Measurements from ENCODE around the gene LAT.
"Not testable (repeated sequence)": the region's sequence is repeated elsewhere in the genome, so short reads cannot be mapped to it uniquely, and the experiment has no call there.

Gene LAT

DNA sequence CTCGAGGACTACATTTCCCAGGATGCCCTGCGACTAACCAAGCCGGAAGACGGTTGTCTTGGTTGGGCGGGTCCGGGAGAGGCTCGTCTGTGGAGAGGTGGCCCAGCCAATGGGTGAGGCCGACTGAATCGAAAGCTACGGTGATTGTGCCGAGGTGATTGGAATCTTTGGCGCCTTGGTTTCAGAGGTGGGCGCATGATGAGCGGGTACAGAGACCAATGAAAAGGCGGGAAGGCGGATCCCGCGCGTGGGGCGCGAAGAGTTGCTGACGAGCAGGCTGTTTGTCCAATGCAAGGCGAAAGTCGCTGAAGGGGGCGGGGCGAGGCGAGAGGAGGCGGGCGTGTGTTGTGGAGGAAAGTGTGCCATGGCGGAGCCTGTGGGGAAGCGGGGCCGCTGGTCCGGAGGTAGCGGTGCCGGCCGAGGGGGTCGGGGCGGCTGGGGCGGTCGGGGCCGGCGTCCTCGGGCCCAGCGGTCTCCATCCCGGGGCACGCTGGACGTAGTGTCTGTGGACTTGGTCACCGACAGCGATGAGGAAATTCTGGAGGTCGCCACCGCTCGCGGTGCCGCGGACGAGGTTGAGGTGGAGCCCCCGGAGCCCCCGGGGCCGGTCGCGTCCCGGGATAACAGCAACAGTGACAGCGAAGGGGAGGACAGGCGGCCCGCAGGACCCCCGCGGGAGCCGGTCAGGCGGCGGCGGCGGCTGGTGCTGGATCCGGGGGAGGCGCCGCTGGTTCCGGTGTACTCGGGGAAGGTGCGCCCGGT lies 34.0 kb upstream of the LAT start, which contains the start of gene NFATC2IP:
Gene NFATC2IP, plus strand, starts transcription at position 290 of the 762 bp plus-strand sequence. Its CDS starts 75 bp downstream, at position 365.
- Histone ChIP-seq H3K4me1 (ENCODE audit: control insufficient read depth, insufficient read depth, low read length, poor library complexity, severe bottlenecking) (peaks cover 14% of the 10 kb centered on the region), H3K27me3 (replicated peaks; ENCODE audit: control insufficient read depth, insufficient read depth, low read length, poor library complexity, severe bottlenecking) (no peaks in the 10 kb centered on the region), H3K4me3 (ENCODE audit: insufficient read depth, low read depth, low read length, poor library complexity, severe bottlenecking) (peak within 1 kb of the TSS; percentile 90), H3K36me3 (ENCODE audit: control insufficient read depth, insufficient read depth, low read length) (peaks cover 23% of the 10 kb centered on the region), H3K27ac (ENCODE audit: insufficient read depth, low read length, poor library complexity, severe bottlenecking) (peak within 1 kb of the TSS; percentile 66), H3K9me3 (ENCODE audit: control insufficient read depth, low read length) (no peaks in the 10 kb centered on the region)
- peak; percentile 97 to 99 (median 99) for DNase-seq

DNA sequence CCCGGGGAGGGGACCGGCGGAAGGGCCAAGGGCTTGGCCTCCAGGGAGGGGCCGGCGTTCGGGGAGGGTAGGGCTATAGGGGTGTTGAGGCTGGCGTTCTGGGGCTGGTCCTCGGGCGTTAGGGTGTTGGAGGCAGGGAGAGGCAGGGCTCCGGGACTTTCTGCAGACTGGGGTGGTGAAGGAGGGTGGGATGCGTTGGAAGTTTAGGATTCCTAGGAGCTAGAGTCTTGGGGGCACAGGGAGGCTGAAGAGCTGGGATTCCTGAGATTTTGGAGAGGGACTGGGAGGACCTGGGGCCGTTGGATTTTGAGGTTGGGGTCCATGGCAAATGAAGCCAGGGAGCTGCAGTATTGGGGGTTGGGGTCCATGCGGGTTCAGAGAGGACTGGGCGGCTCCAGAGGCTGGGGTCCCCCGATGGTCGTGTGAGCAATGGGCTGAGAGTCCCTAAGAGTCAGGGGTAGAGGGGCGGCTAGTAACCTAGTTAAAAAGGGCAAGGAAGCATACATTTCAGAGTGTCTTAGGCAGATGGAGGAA lies 33.4 kb upstream of the LAT start:
- Histone ChIP-seq H3K9me3 (ENCODE audit: control insufficient read depth, low read length) (no peaks in the 10 kb centered on the region), H3K27me3 (replicated peaks; ENCODE audit: control insufficient read depth, insufficient read depth, low read length, poor library complexity, severe bottlenecking) (no peaks in the 10 kb centered on the region), H3K4me1 (ENCODE audit: control insufficient read depth, insufficient read depth, low read length, poor library complexity, severe bottlenecking) (peaks cover 12% of the 10 kb centered on the region), H3K36me3 (ENCODE audit: control insufficient read depth, insufficient read depth, low read length) (peaks cover 29% of the 10 kb centered on the region), H3K27ac (ENCODE audit: insufficient read depth, low read length, poor library complexity, severe bottlenecking) (peak overlapping the region; percentile 66), H3K4me3 (ENCODE audit: insufficient read depth, low read depth, low read length, poor library complexity, severe bottlenecking) (peak overlapping the region; percentile 90)
- DNase-seq: no peak

DNA sequence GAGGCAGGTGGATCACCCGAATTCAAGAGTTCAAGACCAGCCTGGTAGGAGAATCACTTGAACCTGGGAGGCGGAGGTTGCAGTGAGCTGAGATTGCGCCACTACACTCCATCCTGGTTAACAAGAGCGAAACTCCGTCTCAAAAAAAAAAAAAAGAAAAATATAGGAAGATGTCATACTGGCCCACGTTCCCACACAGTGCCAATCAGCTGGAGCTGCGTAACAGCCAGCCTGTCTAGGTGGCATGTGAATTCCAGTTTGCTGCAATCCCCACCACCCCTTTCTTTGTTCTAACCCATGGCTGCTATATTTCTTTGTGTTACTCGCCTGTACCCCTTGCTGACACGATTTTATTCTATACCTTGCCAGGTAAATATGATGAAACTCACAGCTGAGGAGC lies 26.6 kb upstream of the LAT start:
- H3K27me3 ChIP-seq (replicated peaks; ENCODE audit: control insufficient read depth, insufficient read depth, low read length, poor library complexity, severe bottlenecking): no peaks in the 10 kb centered on the region
- H3K9me3 ChIP-seq (ENCODE audit: control insufficient read depth, low read length): no peaks in the 10 kb centered on the region
- H3K4me3 ChIP-seq (ENCODE audit: insufficient read depth, low read depth, low read length, poor library complexity, severe bottlenecking): no peak overlapping the region
- H3K4me1 ChIP-seq (ENCODE audit: control insufficient read depth, insufficient read depth, low read length, poor library complexity, severe bottlenecking): no peaks in the 10 kb centered on the region
- no peak for DNase-seq
- no peak overlapping the region for H3K27ac ChIP-seq (ENCODE audit: insufficient read depth, low read length, poor library complexity, severe bottlenecking)
- peaks cover 69% of the 10 kb centered on the region for H3K36me3 ChIP-seq (ENCODE audit: control insufficient read depth, insufficient read depth, low read length)

DNA sequence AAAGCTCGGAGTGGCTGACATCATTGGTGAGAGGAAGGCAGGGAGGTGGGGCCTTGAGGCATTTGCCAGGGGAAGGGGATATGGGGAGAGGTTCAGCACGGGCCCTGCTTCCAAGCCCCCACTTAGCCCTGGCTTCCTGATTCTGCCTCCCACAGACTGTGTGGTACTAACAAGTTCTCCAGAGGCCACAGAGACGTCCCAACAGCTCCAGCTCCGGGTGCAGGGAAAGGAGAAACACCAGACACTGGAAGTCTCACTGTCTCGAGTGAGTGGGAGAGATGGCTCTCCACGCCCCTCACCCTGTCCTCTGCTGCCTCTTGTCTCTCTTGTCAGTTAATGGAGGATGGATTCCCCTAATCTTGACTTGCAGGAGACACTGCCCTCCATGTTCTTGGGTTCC lies 26.0 kb upstream of the LAT start:
- Histone ChIP-seq H3K4me3 (ENCODE audit: insufficient read depth, low read depth, low read length, poor library complexity, severe bottlenecking) (no peak overlapping the region), H3K27me3 (replicated peaks; ENCODE audit: control insufficient read depth, insufficient read depth, low read length, poor library complexity, severe bottlenecking) (no peaks in the 10 kb centered on the region), H3K9me3 (ENCODE audit: control insufficient read depth, low read length) (no peaks in the 10 kb centered on the region), H3K4me1 (ENCODE audit: control insufficient read depth, insufficient read depth, low read length, poor library complexity, severe bottlenecking) (no peaks in the 10 kb centered on the region), H3K27ac (ENCODE audit: insufficient read depth, low read length, poor library complexity, severe bottlenecking) (no peak overlapping the region), H3K36me3 (ENCODE audit: control insufficient read depth, insufficient read depth, low read length) (peaks cover 72% of the 10 kb centered on the region)
- DNase-seq: no peak

DNA sequence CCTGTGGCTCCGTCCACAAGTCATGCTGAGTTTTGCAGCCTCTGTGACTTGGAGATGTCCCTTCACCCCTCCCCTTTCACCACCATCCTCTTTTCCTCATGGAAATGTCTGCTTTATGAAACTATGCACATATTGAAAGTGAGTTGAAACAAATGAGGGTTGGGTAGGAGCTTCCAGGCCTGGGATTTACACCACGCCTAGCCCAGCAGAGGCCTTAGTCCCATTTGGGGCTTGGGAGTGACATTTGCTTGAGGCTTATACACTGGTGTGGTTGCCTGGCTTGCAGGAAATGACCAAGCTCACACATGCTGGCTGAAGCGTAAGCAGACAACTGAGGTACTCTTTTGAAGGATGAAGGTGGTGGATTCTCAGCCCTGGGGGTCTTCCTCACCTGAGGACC lies 20.8 kb upstream of the LAT start:
- Histone ChIP-seq H3K4me1 (ENCODE audit: control insufficient read depth, insufficient read depth, low read length, poor library complexity, severe bottlenecking) (no peaks in the 10 kb centered on the region), H3K27me3 (replicated peaks; ENCODE audit: control insufficient read depth, insufficient read depth, low read length, poor library complexity, severe bottlenecking) (no peaks in the 10 kb centered on the region), H3K9me3 (ENCODE audit: control insufficient read depth, low read length) (no peaks in the 10 kb centered on the region), H3K36me3 (ENCODE audit: control insufficient read depth, insufficient read depth, low read length) (peaks cover 54% of the 10 kb centered on the region), H3K4me3 (ENCODE audit: insufficient read depth, low read depth, low read length, poor library complexity, severe bottlenecking) (no peak overlapping the region), H3K27ac (ENCODE audit: insufficient read depth, low read length, poor library complexity, severe bottlenecking) (no peak overlapping the region)
- DNase-seq: no peak

DNA sequence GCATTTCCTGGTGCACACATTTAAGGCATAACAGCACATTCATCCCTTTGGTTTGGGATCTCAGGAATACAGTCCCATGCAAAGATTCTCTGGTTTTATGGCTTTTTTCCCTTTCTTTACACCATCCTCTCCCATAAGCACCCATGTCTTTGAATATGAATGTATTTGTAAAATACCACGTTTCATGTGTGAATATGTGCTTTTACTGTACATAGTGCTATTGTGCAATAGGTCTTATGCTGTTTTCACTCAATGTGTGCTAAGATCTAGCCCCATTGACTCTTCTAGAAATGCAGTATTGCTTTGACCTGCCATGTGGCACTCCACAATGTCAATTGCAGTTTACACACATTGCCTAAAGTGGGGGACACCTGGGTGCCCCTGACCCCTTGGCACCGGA lies 20.4 kb upstream of the LAT start:
- no peaks in the 10 kb centered on the region for H3K4me1 ChIP-seq (ENCODE audit: control insufficient read depth, insufficient read depth, low read length, poor library complexity, severe bottlenecking)
- no peaks in the 10 kb centered on the region for H3K9me3 ChIP-seq (ENCODE audit: control insufficient read depth, low read length)
- no peak overlapping the region for H3K4me3 ChIP-seq (ENCODE audit: insufficient read depth, low read depth, low read length, poor library complexity, severe bottlenecking)
- no peak overlapping the region for H3K27ac ChIP-seq (ENCODE audit: insufficient read depth, low read length, poor library complexity, severe bottlenecking)
- no peaks in the 10 kb centered on the region for H3K27me3 ChIP-seq (replicated peaks; ENCODE audit: control insufficient read depth, insufficient read depth, low read length, poor library complexity, severe bottlenecking)
- H3K36me3 ChIP-seq (ENCODE audit: control insufficient read depth, insufficient read depth, low read length): peaks cover 50% of the 10 kb centered on the region
- DNase-seq: no peak

DNA sequence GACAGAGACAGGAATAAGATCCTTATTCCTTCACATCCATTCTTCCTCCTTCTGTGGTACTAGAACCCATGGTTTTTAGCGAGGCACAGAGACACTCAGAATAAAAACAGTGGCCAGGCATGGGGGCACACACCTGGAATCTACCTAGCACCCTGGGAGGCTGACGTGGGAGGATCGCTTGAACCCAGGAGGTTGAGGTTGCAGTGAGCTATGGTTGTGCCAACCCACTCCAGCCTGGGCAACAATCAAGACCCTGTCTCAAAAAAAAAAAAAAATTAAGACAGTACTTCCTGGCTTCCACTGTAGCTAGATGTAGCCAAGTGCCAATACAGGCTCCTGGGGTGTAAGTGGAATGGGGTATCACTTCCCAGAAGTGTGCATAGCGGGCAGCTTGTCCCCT lies 17.7 kb upstream of the LAT start:
- H3K36me3 ChIP-seq (ENCODE audit: control insufficient read depth, insufficient read depth, low read length): peaks cover 31% of the 10 kb centered on the region
- DNase-seq: no peak
- no peaks in the 10 kb centered on the region for H3K27me3 ChIP-seq (replicated peaks; ENCODE audit: control insufficient read depth, insufficient read depth, low read length, poor library complexity, severe bottlenecking)
- no peaks in the 10 kb centered on the region for H3K4me1 ChIP-seq (ENCODE audit: control insufficient read depth, insufficient read depth, low read length, poor library complexity, severe bottlenecking)
- H3K9me3 ChIP-seq (ENCODE audit: control insufficient read depth, low read length): no peaks in the 10 kb centered on the region
- H3K27ac ChIP-seq (ENCODE audit: insufficient read depth, low read length, poor library complexity, severe bottlenecking): no peak overlapping the region
- H3K4me3 ChIP-seq (ENCODE audit: insufficient read depth, low read depth, low read length, poor library complexity, severe bottlenecking): no peak overlapping the region

DNA sequence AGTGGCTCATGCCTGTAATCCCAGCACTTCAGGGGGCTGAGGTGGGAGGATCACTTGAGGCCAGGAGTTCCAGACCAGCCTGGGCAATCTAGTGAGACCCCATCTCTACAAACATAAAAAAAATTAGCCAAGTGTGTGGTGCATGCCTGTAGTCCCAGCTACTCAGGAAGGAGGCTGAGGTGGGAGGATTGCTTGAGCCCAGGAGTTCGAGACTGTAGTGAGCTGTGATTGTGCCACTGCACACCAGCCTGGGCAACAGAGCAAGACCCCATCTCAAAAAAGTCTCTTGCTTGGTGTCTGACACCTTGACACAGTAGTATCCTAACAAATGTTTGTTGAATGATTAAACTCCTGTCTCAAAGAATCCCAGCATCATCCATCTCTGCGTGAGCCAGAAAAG lies 15.2 kb upstream of the LAT start:
- H3K4me3 ChIP-seq (ENCODE audit: insufficient read depth, low read depth, low read length, poor library complexity, severe bottlenecking); H3K27me3 ChIP-seq (replicated peaks; ENCODE audit: control insufficient read depth, insufficient read depth, low read length, poor library complexity, severe bottlenecking); H3K36me3 ChIP-seq (ENCODE audit: control insufficient read depth, insufficient read depth, low read length); H3K27ac ChIP-seq (ENCODE audit: insufficient read depth, low read length, poor library complexity, severe bottlenecking); DNase-seq; H3K9me3 ChIP-seq (ENCODE audit: control insufficient read depth, low read length); H3K4me1 ChIP-seq (ENCODE audit: control insufficient read depth, insufficient read depth, low read length, poor library complexity, severe bottlenecking): not testable (repeated sequence)

DNA sequence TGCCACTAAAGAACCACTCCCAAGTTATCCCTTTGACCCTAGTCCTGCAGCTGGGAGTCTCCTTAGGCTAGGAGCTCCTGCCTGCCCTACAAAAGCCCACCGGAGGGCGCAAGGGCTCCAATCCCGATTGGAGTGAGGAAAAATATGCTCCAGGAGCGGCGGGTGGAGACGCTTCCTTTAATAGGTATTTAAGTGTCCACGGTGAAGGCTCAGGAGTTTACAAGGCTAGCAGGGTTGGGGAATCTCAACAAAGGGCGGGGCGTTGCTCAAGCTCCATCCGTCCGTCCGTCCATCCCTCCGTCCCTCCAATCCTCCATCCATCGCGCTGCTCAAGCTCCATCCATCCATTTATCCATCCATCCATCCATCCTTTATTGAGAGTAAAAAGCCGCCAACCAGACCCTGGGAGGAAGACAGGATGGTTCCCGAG lies 10.8 kb upstream of the LAT start:
- Histone ChIP-seq H3K27me3 (replicated peaks; ENCODE audit: control insufficient read depth, insufficient read depth, low read length, poor library complexity, severe bottlenecking) (no peaks in the 10 kb centered on the region), H3K27ac (ENCODE audit: insufficient read depth, low read length, poor library complexity, severe bottlenecking) (peak overlapping the region; percentile 71), H3K4me1 (ENCODE audit: control insufficient read depth, insufficient read depth, low read length, poor library complexity, severe bottlenecking) (peaks cover 13% of the 10 kb centered on the region), H3K36me3 (ENCODE audit: control insufficient read depth, insufficient read depth, low read length) (peaks cover 2% of the 10 kb centered on the region), H3K4me3 (ENCODE audit: insufficient read depth, low read depth, low read length, poor library complexity, severe bottlenecking) (peak overlapping the region; percentile 85), H3K9me3 (ENCODE audit: control insufficient read depth, low read length) (no peaks in the 10 kb centered on the region)
- DNase-seq: no peak

DNA sequence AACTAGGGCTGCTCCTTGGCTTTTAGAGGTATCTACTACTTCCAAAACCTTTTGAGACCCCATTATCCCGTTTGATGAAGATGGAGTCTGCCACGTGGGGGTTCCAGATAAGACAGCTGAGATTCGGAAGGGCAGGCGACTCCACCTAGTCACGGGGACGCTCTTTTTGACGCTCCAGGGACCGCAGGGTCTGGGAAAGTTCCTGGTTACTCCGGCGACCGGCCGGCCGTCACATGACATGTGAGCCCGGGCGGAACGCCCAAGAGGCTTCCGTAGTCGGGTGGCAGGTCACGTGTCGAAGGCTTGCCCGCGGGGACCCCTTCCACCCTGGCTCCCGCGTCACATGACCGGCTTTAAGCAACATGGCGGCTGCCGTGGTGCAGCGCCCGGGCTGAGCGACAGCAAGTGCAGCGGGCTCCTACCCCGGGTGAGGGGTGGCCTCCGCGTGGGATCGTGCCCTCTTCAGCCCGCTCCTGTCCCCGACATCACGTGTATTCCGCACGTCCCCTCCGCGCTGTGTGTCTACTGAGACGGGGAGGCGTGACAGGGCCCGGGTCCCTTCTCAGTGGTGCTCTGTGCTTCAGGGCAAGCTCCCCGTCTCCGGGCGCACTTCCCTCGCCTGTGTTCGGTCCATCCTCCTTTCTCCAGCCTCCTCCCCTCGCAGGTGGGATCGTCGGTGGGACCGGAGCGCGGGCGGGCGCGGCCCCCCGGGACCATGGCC lies 10.3 kb upstream of the LAT start, which contains the start of gene SPNS1:
Gene SPNS1, plus strand, starts transcription at position 342 of the 721 bp plus-strand sequence. Its CDS starts 374 bp downstream, at position 716.
- H3K27me3 ChIP-seq (replicated peaks; ENCODE audit: control insufficient read depth, insufficient read depth, low read length, poor library complexity, severe bottlenecking): no peaks in the 10 kb centered on the region
- H3K36me3 ChIP-seq (ENCODE audit: control insufficient read depth, insufficient read depth, low read length): peaks cover 7% of the 10 kb centered on the region
- peak within 1 kb of the TSS; percentile 85 for H3K4me3 ChIP-seq (ENCODE audit: insufficient read depth, low read depth, low read length, poor library complexity, severe bottlenecking)
- H3K9me3 ChIP-seq (ENCODE audit: control insufficient read depth, low read length): no peaks in the 10 kb centered on the region
- H3K4me1 ChIP-seq (ENCODE audit: control insufficient read depth, insufficient read depth, low read length, poor library complexity, severe bottlenecking): peaks cover 16% of the 10 kb centered on the region
- peak; percentile 83 to 89 (median 84) for DNase-seq
- H3K27ac ChIP-seq (ENCODE audit: insufficient read depth, low read length, poor library complexity, severe bottlenecking): peak within 1 kb of the TSS; percentile 71

All from effector memory CD4-positive, alpha-beta T cell (primary cell).